Measurements from ENCODE around the gene CCDC3. TPM values are rescaled to one million over a fixed set of nuclear protein-coding genes. Genes with fewer than 3 reads are reported as not detected.
A peak's percentile ranks its signal among the peaks of the same experiment; 100 is the strongest.

CCDC3 gene
- total and polyA plus RNA-seq, 2 of the 8 experiments (the other 6 are each of a cell fraction or from before 2014, with no cell fraction given): 3.4 to 3.7 TPM

DNA sequence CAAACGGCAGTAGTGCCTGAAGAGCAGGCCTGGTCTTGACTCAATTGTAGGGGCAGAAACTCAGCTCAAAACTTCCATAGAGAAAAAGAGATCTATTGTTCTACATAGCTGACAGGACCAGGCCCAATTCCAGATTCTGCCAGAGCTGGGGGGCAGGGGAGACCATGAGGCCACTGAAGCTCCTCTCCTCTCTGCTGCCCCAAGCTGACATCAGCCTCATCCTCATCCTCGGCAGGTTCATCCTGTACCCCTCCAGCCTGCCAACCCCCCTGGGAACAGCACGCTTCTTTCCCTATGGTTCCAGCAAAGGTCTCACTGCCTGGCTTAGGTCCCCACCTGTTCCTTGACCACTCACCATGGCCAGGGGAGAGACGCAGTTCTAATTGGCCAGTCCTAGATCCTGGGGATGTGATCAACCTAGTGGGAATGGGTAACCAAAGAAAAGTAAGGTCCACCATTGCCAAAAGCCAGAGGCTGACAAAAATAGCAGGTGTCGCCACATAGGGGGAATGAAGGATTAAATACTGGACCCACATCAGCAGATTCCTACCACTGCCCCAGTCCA is 42.9 kb downstream of the CCDC3 start:
- WGBS, 2 experiments (ENCODE audit: extremely low coverage in 1 of 2, insufficient coverage in 1 of 2, insufficient read length in 1 of 2, insufficient replicate concordance in 2 of 2, low coverage in 1 of 2, low lambda C conversion rate in 2 of 2, missing lambda C conversion rate in 1 of 2): 80% methylated on average over 5 of the region's 5 CpGs; no CpG with 5 or more reads in 1 of the 2 experiments
- Histone ChIP-seq H3K4me1 (replicated peaks in 1 of 4; ENCODE audit: control insufficient read depth in 3 of 4, insufficient read depth in 4 of 4, low read length in 3 of 4) (no peaks in the 10 kb centered on the region), H2BK120ac (replicated peaks; ENCODE audit: low read depth, low read length) (no peak overlapping the region), H3K9ac (replicated peaks in 1 of 4; ENCODE audit: extremely low read depth in 1 of 4, low read depth in 3 of 4, low read length in 3 of 4) (no peak overlapping the region), H4K5ac (ENCODE audit: insufficient read length, low read depth, low read length) (peak overlapping the region; percentile 32), H2BK20ac (ENCODE audit: low read length) (no peak overlapping the region), H3K23me2 (ENCODE audit: low read depth, low read length) (no peaks in the 10 kb centered on the region), H3K79me2 (ENCODE audit: control insufficient read depth in 1 of 2, insufficient read depth in 2 of 2, low read length in 2 of 2) (no peaks in the 10 kb centered on the region), H3K36me3 (ENCODE audit: control insufficient read depth in 2 of 4, insufficient read depth in 4 of 4, low read length in 3 of 4) (no peaks in the 10 kb centered on the region), H3K4me3 (ENCODE audit: extremely low read depth in 1 of 4, insufficient read depth in 2 of 4, low read depth in 3 of 4, low read length in 4 of 4) (no peak overlapping the region), H3K27me3 (replicated peaks in 1 of 4; ENCODE audit: control insufficient read depth in 3 of 4, extremely low read depth in 1 of 4, insufficient read depth in 3 of 4, low read length in 3 of 4) (no peaks in the 10 kb centered on the region), H3K79me1 (ENCODE audit: low read depth, low read length) (no peaks in the 10 kb centered on the region), H2AK5ac (ENCODE audit: low read depth, low read length) (no peak overlapping the region), H4K8ac (ENCODE audit: extremely low read depth, insufficient read depth, low read length) (no peak overlapping the region), H2AFZ (ENCODE audit: low read length) (no peak overlapping the region), H2BK5ac (ENCODE audit: low read depth, low read length) (no peak overlapping the region), H4K20me1 (replicated peaks in 1 of 2; ENCODE audit: control insufficient read depth in 1 of 2, insufficient read depth in 2 of 2, low read length in 2 of 2) (no peaks in the 10 kb centered on the region), H3K23ac (ENCODE audit: insufficient read length) (no peak overlapping the region), H3K56ac (replicated peaks; ENCODE audit: insufficient read length, low read depth, low read length) (no peak overlapping the region), H3K9me3 (ENCODE audit: insufficient read depth in 2 of 2, low read depth in 1 of 2, low read length in 1 of 2) (peaks cover 3 to 6% of the 10 kb centered on the region in 2 experiments; a peak in 2 of 4 replicates), H3K4ac (replicated peaks; ENCODE audit: insufficient read length, low read depth, low read length) (no peak overlapping the region), H3K18ac (ENCODE audit: extremely low read depth, low read length) (no peak overlapping the region), H3K27ac (ENCODE audit: low read depth, low read length) (no peak overlapping the region), H2BK12ac (ENCODE audit: low read depth, low read length) (no peak overlapping the region), H4K91ac (replicated peaks; ENCODE audit: insufficient read length, low read length) (no peak overlapping the region), H2BK15ac (ENCODE audit: low read length) (no peak overlapping the region), H3K4me2 (ENCODE audit: insufficient read depth in 1 of 2, low read depth in 2 of 2, low read length in 2 of 2) (no peak overlapping the region), H3K14ac (ENCODE audit: insufficient read length) (no peak overlapping the region)
- POLR2A ChIA-PET (ENCODE audit: partially characterized antibody): no interaction called here
- no peak for DNase-seq (ENCODE audit: low read depth in 1 of 2, low spot score in 2 of 2)
- no peak for FAIRE-seq
- CTCF ChIA-PET (ENCODE audit: partially characterized antibody): interaction anchor here (0.6 to 2.0 kb wide), 3 partner anchors 9 to 141 kb away, joined by 3 to 6 read pairs (median 3); partner anchors contain the start of gene OPTN
- TF ChIP-seq BCL11A (IDR thresholded peaks at IDR 0.05; ENCODE audit: low read depth in 2 of 2, low read length in 2 of 2) (no peak), POLR2A (IDR thresholded peaks at IDR 0.05; ENCODE audit: control extremely low read depth in 1 of 2, low read depth in 2 of 2, low read length in 2 of 2) (no peak), RBBP5 (IDR thresholded peaks at IDR 0.05; ENCODE audit: borderline replicate concordance, low read depth, low read length) (no peak)

All from H1 (cell line).